ENCODE measurements around the gene THSD4. TPM values are rescaled to one million over a fixed set of nuclear protein-coding genes. Genes with fewer than 3 reads are reported as not detected.
"Not testable (repeated sequence)": the region's sequence is repeated elsewhere in the genome, so short reads cannot be mapped to it uniquely, and the experiment has no call there.

The THSD4 gene
- polyA plus RNA-seq, 3 donors: 30.2 to 36.6 (median 36.3) TPM

DNA sequence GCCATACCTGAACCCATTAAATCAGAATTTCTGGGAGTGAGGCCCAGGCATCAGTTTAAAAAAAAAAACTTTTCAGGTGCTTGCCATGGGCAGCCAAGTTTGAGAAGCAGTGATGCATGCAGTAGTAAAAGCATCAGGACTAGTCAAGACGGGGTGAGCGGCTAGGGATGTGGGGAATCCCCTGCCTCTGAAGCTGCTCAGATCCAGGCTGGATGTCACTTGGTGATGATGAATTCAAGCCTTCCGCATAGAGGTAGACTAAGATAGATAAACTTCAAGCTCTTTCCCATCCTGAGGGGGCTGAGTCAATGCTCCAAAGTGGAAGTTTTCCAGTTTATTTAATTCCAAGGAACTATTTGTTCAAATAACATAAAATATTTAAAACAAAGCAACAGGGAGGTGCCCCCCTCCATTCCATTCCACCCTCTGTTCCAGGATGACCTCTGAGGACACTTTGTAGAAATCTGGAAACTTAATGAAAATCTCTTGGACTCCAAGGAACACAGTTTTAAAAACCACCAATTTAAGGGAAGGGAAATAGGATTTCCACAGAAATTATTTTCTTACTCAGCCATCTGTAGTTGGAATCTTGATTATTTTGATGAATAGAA is 594.6 kb downstream of the THSD4 start:
- DNase-seq (ENCODE audit: extremely low read depth in 1 of 11, low read depth in 9 of 11, low spot score in 4 of 11): no peak

DNA sequence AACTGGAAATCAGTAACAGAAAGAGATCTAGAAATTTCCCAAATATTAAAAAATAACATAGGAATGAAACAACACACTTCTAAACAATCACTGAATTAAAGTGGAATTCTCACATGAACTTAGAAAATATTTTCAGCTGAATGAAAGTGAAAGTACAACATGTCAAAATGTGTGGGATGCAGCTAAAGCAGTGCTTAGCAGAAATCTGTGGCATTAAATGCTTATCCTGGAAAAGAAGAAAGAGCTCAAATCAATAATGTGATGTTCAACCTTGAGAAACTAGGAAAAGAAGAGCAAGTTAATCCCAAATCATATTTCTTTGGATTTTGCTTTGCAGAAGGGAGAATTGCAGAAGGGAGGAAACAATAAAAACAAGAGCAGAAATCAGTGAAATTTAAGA is 596.9 kb downstream of the THSD4 start:
- DNase-seq (ENCODE audit: extremely low read depth in 1 of 11, low read depth in 9 of 11, low spot score in 4 of 11): no peak

DNA sequence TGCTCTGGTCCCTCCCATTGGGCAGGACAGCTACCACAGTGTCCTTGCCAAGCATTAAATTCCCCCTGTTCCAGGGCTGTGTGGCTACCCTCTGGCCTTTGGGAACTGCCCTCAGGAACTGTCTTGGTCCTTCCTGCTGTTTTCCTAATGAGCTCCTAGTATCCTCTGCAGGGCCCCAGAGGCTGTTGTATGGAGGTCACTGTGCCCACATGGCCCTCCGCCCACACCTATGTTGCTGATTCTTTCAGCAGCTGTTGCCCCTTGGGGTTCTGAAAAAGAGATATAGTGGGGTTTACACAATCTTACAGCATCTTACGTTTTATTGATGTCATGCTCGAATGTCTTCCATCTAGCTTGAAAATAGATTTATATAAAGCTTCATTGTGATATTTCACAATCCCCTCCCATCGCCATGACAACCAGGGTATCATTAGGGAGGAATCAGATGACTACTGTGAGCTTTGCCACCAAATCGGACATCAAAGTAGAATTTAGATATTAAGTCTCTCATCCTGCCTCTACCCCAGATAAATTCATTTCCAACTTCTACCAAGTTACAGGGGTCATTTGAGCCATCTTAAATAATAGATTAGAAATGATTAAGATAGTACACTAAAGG is 598.0 kb downstream of the THSD4 start:
- DNase-seq (ENCODE audit: extremely low read depth in 1 of 11, low read depth in 9 of 11, low spot score in 4 of 11): no peak

DNA sequence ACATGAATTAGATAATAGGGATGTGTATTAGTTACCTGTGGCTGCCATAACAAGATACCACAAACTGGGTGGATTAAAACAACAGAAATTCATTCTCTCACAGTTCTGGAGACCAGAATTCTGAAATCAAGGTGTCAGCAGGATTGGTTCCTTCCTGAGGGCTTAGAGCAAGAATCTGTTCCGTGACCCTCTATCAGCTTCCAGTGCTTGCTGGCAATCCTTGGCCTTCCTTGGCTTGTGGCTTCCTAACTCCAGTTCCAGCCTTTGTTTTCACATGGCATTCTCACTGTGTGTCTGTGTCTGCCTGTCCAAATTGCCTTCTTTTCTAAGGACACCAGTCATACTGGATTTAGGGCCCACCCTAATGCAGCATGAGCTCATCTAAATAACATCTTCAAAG is 600.6 kb downstream of the THSD4 start:
- no peak for DNase-seq (ENCODE audit: extremely low read depth in 1 of 11, low read depth in 9 of 11, low spot score in 4 of 11)

DNA sequence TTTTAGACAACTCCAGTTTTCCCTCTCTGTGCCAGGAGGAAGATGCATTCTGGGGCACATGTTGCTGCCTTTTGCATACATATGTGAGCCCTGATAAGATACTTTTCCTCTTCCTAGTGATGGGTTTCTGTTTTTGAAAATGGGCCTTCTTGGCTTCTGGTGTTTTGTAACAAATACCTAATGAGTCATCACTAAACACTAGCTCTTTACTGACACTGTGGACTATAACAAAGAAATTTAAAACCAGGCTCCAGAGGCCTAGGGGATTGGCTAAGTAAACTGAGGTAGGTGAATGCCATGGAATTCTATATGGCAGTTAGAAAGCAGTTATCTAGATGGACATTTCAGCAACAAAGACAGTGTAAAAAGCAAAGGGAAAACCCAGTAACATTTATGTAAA is 601.7 kb downstream of the THSD4 start:
- no peak for DNase-seq (ENCODE audit: extremely low read depth in 1 of 11, low read depth in 9 of 11, low spot score in 4 of 11)

DNA sequence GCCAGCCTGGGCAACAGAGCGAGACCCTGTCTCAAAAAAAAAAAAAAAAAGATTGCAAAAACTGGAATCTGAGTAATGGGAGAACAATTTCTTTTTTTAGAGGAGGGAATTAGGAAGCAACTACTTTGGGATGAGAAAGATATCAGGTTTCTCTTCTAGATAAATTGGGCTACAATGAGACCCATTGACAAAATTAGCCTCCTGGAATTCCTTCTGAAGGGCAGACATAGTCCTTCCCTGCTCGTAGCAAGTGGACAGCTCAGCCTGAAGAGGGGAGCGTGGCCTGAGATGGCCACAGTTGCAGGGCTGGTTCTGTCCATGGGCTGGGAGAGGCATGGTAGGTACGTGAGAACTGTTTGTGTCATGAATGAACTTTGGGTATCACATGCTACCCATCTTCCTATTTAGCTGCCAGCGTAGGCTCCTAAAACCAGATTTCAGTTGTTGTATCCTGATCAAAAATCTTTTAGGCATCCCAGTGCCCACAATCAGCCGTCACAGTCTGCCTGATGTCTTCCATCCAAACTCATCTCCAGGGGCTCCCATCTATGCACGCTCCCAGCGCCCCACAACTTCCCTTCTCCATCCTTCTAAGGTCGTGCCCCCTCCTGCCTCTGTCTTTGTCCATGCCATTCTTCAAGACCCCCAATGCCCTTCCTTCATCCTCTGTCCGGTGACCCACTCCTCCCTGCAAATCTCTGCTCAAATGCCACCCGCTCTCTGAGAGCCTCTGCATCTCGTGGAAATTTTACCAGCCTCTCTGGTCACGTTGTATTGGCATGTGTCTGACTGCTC is 603.0 kb downstream of the THSD4 start:
- DNase-seq (ENCODE audit: extremely low read depth in 1 of 11, low read depth in 9 of 11, low spot score in 4 of 11): no peak

DNA sequence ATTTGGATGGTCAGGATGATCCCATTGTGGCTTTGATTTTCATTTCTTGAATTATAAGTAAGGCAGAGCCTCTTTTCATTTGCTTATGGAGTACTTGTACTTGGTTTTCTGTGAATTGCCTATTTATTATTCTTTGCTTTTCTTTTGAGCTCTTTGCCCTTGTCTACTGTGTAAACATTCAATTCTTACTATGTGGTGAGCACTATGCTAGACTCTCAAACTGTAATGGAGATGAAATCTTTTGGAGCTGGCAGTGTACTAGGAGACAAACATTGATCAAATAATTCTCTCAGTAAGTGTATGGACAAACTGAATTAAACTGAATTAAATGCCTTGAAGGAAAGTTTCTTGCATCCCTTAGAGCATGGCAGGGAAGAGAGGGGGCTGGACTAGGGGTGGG is 608.1 kb downstream of the THSD4 start:
- DNase-seq (ENCODE audit: extremely low read depth in 1 of 11, low read depth in 9 of 11, low spot score in 4 of 11): no peak

DNA sequence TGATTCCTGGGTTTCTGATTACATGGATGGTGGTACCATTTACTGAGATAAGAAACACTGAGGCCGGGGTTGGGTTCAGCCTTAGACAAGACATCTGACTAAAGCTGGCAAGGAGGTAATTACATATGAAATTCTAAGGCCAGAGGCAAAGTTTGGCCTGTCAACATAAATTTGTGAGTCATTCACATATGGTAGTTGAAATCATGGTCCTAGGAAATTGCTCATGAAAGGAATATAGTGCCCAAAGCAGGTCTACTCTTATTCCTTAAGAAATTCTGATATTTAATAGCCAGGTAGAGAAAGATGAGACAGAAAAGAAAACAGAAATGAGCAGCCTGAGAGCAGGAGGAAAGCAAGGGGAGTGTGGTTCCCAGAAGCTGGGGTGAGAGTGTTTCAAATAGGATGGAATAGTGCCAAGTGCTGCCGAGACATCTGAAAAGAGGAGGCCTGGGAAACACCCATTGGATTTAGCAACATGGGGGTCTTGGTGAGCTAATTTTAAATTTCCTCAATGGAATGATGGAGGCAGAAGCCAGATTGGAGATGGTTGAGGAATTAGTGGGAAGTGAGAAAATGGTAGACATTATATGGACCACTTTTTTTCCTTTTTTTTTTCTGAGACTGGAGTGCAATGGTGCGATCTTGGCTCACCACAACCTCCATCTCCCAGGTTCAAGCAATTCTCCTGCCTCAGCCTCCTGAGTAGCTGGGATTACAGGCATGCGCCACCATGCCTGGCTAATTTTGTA is 610.1 kb downstream of the THSD4 start:
- DNase-seq (ENCODE audit: extremely low read depth in 1 of 11, low read depth in 9 of 11, low spot score in 4 of 11): not testable (repeated sequence)

DNA sequence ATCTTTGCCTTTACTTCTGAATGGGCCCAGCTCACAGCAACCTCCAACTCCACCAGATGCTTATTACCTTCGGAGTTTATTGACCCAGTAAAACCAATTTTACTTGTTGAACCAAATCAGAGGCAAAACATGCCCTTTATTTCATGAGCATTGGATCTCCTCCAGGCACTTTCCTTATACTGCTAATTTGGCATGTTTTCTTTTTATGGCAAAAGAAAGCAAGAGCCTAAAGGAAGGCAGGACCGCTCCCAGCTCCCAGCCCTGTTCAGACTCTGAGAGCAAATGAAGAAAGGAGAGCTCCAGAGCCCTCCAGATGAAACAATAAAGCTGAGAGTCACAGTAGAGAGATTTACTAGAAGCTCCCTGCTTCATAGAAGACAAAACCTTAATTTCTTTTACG is 613.6 kb downstream of the THSD4 start:
- no peak for DNase-seq (ENCODE audit: extremely low read depth in 1 of 11, low read depth in 9 of 11, low spot score in 4 of 11)

DNA sequence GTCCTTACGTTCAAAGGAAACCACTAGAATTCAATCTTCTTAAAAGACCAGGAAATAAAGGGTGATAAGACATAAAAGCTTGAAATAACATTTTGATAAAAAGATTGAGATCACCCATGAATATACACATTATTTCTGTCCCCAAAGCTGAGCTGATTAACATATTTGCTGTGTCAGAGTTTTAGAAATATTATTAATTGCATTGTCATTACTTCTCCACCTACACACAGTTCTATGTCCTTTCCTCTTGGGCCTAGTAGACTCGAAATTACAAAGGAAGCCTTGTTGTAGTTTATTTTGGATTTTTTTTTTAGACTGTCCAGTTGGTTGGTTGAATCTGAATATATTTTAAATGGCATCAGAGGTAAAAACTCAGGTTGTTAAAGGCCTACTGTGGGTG is 614.0 kb downstream of the THSD4 start:
- no peak for DNase-seq (ENCODE audit: extremely low read depth in 1 of 11, low read depth in 9 of 11, low spot score in 4 of 11)

DNA sequence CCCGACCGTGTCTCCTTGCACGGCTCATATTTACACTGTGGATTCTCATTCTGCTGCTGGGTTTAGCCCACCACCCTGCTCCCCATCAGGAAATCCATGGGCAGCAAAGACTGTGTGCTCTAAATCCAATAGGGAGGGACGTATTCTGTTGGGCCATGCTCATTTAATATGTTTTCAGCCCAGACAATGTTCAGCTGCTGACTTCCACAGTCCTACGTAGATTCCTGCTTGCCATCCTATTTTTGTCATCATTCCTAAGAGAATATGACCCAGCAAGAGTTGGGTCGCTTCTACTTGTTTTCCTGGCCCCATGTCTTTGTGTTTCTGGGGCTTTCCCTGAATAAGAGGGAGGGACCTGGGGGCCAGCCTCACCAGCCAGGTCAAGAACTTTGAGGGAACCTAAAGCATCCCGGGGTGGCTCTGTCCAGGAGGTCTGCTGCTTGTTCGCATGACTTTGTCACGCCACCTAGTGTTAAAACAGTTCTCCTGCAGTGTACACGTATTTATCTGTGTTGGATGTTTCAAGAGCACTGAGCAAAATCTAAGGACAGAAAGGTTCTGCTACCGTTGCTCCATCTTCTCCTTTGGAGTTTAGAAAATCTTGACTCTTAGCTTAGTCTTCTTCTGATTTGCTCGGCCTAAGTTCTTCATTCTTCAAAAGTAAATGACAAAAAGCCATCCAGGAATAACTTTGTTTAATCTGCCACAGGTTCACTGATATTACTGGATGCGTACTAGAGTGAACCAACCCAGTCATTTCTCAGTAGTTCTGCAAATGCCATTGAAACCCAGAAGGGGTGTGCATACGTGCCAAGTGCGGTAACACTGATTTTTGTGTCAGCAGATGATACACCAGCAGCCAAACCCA is 615.2 kb downstream of the THSD4 start:
- DNase-seq (ENCODE audit: extremely low read depth in 1 of 11, low read depth in 9 of 11, low spot score in 4 of 11): peak in 3 of 11 donors; percentile 33 to 53 (median 46)

DNA sequence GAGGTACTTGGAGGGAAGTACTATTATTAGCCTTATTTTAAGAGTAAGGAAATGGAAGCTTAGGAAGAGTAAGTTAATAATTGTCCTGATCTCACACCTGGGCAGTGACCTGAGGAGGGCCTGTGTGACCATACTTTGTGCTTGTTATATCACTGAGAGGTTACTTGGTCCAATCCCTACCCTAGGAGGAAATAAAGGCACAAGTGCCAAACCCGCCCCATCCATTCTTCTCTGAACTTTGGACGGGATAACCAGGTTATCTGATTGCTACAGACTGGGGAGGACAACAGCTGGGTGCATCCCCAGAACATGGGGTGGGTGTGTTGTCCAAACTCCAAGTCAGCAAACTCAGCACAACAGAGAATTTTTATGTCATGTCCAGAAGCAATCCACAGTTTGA is 617.4 kb downstream of the THSD4 start:
- DNase-seq (ENCODE audit: extremely low read depth in 1 of 11, low read depth in 9 of 11, low spot score in 4 of 11): no peak

DNA sequence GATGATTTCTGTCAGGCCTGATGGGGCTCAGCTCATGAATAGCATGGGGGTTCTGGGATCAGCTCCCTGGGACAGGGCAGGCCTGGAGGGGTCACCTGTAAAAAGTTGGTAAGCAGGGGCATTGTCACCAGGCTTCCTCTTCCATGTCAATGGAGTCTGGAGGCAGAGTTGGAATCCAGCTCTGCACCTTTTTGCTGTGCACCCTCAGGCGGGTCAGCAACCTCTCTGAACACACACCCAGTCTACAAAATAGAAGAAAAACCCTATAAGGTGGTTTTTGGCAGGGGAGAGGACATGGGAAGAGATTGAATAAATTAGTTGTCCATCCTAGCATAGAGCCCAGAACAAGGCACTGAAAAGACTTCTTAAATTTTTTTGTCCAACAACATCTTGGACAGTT is 617.9 kb downstream of the THSD4 start:
- no peak for DNase-seq (ENCODE audit: extremely low read depth in 1 of 11, low read depth in 9 of 11, low spot score in 4 of 11)

DNA sequence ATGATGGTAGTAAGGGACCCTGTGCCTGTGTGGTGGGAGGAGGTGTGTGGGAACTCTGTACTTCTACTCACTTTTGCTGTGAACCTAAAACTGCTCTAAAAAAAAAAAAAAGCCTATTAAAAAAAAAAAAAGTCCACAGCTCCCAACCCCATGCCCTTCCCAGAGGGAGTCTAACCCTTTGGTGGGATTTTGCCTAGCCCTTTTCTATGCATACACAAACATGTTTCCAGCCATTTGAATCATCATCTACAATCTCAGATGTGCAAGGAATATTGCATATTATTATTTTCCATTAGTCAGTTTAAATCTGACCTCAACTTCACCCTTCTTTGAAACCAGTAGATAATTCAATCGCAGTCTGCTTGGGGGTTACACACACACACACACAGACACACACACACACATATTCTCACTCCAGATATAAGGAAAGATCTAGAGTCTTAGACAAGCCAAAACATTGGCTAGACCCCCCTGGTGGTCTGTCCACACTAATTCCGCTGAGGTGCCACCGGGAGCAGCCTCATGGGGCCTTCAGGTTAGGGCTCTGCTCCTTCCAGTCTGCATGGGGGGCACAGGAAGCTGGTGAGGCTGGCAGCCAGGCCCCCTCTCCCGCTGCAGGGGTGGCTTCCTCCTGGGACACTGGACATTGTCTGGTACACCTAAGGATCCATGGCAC is 619.6 kb downstream of the THSD4 start:
- DNase-seq (ENCODE audit: extremely low read depth in 1 of 11, low read depth in 9 of 11, low spot score in 4 of 11): no peak

DNA sequence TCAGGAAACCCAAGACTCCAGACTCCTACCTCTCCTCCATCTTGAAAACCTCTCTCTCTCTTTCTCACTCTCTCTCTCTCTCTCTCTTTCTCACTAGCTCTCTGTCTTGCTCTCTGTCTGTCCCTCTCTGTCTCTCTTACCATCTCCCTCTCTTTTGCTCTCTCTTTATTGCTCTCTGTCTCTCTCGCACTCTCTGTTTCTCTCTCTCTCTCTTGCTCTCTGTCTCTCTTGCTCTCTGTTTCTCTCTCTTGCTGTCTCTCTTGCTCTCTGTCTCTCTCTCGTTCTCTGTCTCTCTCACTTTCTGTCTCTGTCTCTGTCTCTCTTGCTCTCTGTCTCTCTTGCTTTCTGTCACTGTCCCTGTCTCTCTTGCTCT is 620.1 kb downstream of the THSD4 start:
- DNase-seq (ENCODE audit: extremely low read depth in 1 of 11, low read depth in 9 of 11, low spot score in 4 of 11): no peak

DNA sequence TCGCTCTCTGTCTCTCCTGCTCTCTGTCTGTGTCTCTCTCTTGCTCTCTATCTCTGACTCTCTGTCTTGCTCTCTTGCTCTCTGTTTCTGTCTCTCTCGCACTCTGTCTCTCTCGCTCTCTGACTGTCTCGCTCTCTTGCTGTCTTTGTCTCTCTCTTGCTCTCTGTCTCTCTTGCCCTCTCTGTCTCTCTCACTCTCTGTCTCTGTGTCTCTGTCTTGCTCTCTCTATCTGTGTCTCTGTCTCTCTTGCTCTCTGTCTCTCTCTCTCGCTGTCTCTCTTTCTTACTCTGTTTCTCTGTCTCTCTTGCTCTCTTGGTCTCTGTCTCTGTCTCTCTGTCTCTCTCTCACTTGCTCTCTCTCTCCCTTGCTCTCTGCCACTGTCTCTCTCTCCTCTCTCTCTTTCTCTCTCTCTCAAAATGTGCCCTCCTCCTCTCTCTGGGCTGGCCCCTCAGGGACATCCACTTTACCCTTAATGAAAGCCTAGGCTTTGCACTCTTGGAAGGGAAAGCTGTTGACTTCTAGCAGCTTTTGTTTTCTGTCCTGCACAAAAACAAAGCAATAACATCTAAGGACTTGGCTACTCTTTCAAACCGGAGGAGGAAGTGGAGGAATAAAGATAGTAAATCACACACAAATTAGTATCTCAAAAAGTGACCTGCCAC is 621.1 kb downstream of the THSD4 start:
- DNase-seq (ENCODE audit: extremely low read depth in 1 of 11, low read depth in 9 of 11, low spot score in 4 of 11): no peak

DNA sequence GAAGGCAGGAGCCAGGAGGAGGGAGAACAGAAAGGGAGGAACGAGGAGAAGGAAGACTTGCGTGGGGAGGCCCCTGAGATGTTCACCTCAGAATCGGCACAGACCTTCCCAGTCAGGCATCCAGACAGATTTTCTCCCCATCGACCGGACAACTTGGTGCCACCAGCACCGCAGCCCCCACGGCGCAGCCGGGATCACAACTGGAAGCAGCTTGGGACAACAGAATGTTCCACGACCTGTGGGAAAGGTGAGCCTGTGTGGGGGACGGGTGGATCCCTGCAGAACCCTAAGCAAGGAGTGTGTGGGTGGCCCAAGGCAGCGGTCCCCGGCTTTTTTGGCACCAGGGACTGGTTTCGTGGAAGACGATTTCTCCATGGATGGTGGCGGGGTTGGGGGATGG is 622.5 kb downstream of the THSD4 start:
- no peak for DNase-seq (ENCODE audit: extremely low read depth in 1 of 11, low read depth in 9 of 11, low spot score in 4 of 11)

DNA sequence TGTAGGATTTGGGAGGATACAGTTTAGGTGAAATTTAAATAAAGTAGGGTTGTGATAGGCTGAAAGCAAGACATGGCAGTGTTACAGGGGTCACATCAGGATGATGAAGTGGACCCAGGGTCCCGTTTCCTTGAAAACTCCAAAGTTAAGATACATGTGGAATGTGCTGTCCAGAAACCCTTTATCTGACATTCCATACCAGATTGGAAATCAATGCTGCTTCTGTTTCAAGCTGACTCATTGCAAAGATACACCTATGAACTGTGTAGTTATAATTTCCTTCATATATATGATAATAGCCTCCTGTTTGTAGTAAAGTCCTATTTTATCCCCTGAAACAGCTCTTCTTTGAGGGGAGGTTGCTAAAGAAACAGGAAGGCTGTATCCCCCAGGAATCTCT is 624.1 kb downstream of the THSD4 start:
- no peak for DNase-seq (ENCODE audit: extremely low read depth in 1 of 11, low read depth in 9 of 11, low spot score in 4 of 11)

All from renal cortex interstitium (tissue), 11 donors.